Suprapubic skin (tissue), 3 donors: Measurements from ENCODE around the gene NRXN3.

ENCODE experiments used
- CTCF ChIP-seq, 2 donors: fragments of 200-600 bp in 1 of 2; fragments of 450-650 bp in 1 of 2; sonication (generic) in 1 of 2; IDR thresholded peaks; one replicate each; pipeline ENCODE4 v1.5.1; 2016 to 2019; ENCODE audit warnings: antibody characterized with exemption in 2 of 2, mild to moderate bottlenecking in 1 of 2, moderate library complexity in 1 of 2
- EP300 ChIP-seq: sonication (generic); formaldehyde crosslinking; IDR thresholded peaks from one replicate; pipeline ENCODE4 v1.6.1; 2017; ENCODE audit warnings: antibody characterized with exemption
- POLR2A ChIP-seq, 2 donors: fragments of 450-650 bp; IDR thresholded peaks; one replicate each; pipeline ENCODE4 v1.6.1; 2017; ENCODE audit warnings: antibody characterized with exemption in 2 of 2, mild to moderate bottlenecking in 2 of 2, moderate library complexity in 2 of 2

DNA sequence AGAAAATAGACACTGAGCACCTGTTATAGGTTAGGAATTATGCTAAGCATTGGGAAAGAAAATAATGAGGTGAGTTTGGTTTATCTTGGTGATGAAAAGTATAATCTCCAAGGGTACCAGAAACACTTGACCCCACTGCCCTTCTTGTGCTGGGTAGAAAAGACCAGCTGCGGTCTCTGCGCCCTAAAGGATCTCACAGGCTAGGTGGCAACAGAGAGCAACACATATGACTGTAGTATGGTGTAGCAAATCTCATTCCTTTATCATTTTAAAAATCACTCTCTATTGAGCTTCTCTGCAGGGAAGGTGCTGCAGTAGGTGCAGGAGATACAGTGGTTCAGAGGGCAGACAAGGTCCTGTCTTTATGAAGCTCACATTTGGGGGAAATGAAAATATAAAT lies 26.1 kb downstream of the NRXN3 start:
- TF ChIP-seq CTCF (IDR thresholded peaks at IDR 0.05) (no peak), POLR2A (IDR thresholded peaks at IDR 0.05) (no peak), EP300 (no peak)
